Epithelial cell of proximal tubule (primary cell): ENCODE results near the gene PANK4. TPM values are rescaled to one million over a fixed set of nuclear protein-coding genes. Genes with fewer than 3 reads are reported as not detected.

ENCODE experiments used
- DNase-seq: peaks from one replicate; pipeline ENCODE4 v3.0.0-alpha.2; 2011; ENCODE audit warnings: low read depth
- H3K4me3 ChIP-seq: 2 replicates; pipeline ENCODE4 v1.5.1; 2011; ENCODE audit warnings: low read depth, mild to moderate bottlenecking, low read length
- total RNA-seq: library from RNA; depleted of rRNA; stranded (reverse); fragments of >200 nt; gene quantifications from 2 replicates; pipeline ENCODE4 v1.2.3, GENCODE V29; 2015
- TF ChIP-seq, protein P1 (sequence below): conservative IDR thresholded peaks from 2 replicates; pipeline ENCODE4 v1.5.1; 2012; ENCODE audit warnings: low read depth, mild to moderate bottlenecking, low read length

PANK4 gene
- total RNA-seq, 1 donor from 2014 or later = 29.8 TPM

DNA sequence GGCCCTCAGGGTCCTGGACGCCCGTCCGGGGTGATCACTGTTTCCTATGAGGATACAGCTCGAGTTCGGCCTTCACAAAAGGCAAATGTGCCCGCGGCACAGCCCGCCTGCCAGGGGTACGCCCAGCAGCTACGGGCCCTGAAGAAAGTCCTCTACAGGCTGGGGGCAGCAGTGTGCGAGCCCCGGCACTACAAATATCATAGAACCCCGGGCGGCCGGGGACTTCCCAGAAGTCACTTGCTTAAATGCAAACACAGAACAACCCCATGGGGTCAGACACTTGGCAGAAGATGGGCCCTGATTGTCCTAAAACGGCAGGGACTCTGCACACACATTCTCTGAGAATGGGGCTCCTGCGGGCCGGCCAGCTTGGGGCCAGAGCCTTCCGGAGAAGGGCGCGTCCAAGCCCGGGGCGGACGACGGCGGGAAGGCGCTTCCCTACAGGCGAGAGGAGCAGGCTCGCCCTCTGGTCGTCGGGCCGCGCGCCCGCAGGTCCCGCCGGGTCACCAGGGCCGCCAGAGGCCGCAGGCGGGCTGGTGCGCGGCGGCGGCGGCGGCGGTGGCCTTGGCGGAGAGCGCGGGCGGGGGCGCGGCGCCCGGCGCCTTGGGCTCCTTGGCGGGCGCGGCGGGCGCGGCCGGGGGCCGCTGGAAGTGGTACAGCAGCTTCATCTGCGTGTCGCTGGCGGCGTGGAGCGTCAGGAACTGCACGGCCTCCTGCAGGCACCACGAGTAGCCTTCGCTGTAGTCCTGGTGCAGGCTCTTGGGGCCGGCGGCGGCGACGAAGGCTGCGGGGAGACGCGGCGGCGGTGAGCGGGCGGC is 2.8 kb upstream of the PANK4 start:
- DNase-seq = no peak
- TF ChIP-seq, protein P1, sequence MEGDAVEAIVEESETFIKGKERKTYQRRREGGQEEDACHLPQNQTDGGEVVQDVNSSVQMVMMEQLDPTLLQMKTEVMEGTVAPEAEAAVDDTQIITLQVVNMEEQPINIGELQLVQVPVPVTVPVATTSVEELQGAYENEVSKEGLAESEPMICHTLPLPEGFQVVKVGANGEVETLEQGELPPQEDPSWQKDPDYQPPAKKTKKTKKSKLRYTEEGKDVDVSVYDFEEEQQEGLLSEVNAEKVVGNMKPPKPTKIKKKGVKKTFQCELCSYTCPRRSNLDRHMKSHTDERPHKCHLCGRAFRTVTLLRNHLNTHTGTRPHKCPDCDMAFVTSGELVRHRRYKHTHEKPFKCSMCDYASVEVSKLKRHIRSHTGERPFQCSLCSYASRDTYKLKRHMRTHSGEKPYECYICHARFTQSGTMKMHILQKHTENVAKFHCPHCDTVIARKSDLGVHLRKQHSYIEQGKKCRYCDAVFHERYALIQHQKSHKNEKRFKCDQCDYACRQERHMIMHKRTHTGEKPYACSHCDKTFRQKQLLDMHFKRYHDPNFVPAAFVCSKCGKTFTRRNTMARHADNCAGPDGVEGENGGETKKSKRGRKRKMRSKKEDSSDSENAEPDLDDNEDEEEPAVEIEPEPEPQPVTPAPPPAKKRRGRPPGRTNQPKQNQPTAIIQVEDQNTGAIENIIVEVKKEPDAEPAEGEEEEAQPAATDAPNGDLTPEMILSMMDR = no peak
- H3K4me3 ChIP-seq = no peak overlapping the region

DNA sequence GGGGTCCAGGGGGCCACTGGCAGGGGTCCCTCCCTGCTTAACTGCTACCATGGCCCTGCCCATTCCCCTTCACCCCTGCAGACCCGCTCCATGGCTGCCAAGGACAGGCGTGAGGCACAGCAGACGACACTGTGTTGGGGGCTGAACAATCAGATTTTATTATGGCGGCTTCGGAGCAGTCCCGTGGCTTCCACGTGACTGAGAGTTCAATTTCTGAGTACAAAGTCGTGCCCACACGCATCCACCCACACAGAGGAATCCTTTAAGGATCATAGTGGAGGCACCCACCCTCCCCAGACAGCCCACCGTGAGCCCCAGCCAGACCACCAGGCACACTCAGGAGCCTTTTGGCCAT is 2.2 kb upstream of the PANK4 start:
- TF ChIP-seq, protein P1 = no peak
- H3K4me3 ChIP-seq = no peak overlapping the region
- DNase-seq = no peak

DNA sequence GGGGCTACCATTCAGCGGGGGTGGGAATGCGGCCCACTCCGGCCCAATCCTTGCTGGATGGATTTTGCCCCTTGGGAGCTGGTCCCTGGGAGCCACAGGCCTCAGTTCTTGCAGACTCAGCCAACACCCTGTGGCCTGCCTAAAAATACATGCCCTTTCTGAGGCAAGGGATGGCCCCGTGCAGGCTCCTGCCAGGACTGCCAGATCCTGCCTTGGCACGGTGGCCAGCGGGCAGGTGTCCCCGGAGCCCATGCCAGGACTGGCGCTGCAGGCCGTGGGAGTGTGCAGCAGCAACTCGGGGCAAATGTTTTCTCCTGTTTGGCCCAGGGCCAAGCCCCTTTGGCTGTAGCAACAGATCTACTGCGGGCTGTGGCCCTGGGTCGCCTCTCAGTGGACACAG is 1.6 kb upstream of the PANK4 start:
- DNase-seq = no peak
- H3K4me3 ChIP-seq = no peak overlapping the region
- TF ChIP-seq, protein P1 = no peak

DNA sequence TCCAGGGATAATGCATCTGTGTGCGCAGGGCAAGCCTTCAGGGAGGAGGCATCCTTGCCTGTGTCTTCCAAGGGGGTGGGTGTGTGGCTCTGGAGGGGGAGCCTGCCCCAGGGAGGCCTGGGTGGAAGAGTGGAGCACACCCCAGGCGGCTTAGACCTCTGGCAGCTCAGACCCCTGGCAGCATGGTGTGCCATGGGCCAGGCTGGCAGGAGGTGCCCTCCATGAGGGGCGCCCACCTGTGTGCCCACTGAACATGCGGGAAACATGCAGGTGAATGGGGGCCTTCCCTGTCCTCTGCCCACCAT is 1.1 kb upstream of the PANK4 start:
- DNase-seq = no peak
- TF ChIP-seq, protein P1 = no peak
- no peak overlapping the region for H3K4me3 ChIP-seq

DNA sequence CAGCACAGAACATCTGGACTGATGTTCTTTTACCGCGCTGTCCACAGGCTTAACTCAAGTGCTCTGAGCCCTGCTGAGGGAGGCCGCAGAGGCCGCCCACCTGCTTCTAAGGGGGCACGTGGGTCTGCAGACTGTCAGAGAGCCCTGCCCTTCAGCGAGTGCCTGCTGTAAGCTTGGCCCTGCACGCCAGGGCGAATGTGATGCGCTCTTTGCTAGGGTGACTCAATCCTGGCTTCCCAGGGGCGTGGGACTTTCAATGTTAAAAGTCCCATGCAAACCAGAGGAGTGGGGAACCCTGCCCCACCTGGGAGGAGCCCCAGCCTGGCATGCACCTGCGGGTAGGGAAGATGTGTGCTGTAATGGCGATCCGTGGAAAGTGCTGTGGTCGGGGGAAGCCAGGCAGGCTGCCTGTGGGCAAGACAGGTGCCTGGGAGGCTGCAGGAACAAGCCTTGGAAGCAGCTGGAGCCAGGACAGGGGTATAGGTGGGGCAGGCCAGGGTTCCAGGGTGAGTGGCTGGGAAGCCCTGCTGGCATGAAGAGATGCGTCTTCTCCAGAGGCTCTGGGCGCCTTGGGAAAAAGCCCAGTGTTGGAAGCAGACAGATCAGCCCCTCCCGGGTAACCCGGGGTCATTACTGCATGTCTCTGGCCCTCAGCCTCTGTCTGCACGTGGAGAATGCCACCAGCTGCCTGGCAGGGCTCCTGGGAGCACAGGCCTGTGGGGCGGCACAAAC is 594 bp upstream of the PANK4 start:
- DNase-seq = no peak
- TF ChIP-seq, protein P1 = no peak
- peak overlapping the region; percentile 97 for H3K4me3 ChIP-seq

DNA sequence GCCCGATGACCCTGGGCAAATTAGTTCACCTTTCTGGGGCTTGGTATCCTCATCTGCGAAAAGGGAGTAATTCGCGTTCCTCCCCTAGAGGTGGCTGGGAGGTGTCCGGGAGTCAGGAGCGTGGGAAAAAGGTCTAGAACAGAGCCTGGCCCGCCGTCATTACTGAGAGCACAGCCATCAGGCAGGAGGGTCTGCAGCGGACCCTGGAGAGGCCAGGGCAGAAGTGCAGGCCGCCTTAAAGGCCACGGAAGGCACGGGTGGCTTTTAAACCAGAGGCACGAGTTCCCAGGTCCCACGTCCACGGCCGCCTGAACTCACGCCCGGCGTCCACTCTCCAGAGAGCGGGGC is 850 bp downstream of the PANK4 start:
- TF ChIP-seq, protein P1 = peak; percentile 15
- peak overlapping the region; percentile 97 for H3K4me3 ChIP-seq
- DNase-seq = no peak
